Mucosa of rectum (tissue), 2 donors: Measurements from ENCODE around the gene FNBP1.

Experiments used
- H3K27ac ChIP-seq, 2 donors: one replicate each; pipeline ENCODE4 v1.7.0; 2013; ENCODE audit warnings: inconsistent platforms in 2 of 2, low read depth in 2 of 2, low read length in 2 of 2
- H3K27me3 ChIP-seq, 2 donors: one replicate each; pipeline ENCODE4 v1.7.0; 2013; ENCODE audit warnings: low read length in 2 of 2; ENCODE audit not compliant: control insufficient read depth in 2 of 2, insufficient read depth in 2 of 2
- H3K36me3 ChIP-seq, 2 donors: one replicate each; pipeline ENCODE4 v1.7.0; 2013; ENCODE audit warnings: low read length in 2 of 2; ENCODE audit not compliant: control insufficient read depth in 2 of 2, insufficient read depth in 2 of 2
- H3K4me1 ChIP-seq, 2 donors: one replicate each; pipeline ENCODE4 v1.7.0; 2013; ENCODE audit warnings: low read length in 2 of 2, mild to moderate bottlenecking in 1 of 2; ENCODE audit not compliant: control insufficient read depth in 2 of 2, insufficient read depth in 2 of 2
- H3K4me3 ChIP-seq, 2 donors: one replicate each; pipeline ENCODE4 v1.7.0; 2013; ENCODE audit warnings: low read length in 2 of 2
- H3K9ac ChIP-seq, 2 donors: one replicate each; pipeline ENCODE4 v1.7.0; 2013; ENCODE audit warnings: low read length in 2 of 2, low read depth in 1 of 2, mild to moderate bottlenecking in 1 of 2
- H3K9me3 ChIP-seq, 2 donors: one replicate each; pipeline ENCODE4 v1.7.0; 2013; ENCODE audit warnings: low read length in 2 of 2; ENCODE audit not compliant: control insufficient read depth in 2 of 2
- donor health status: healthy.
- donor health status: Normal muscosa, but diverticular disease.

FNBP1 gene

GRCh38 chr9:130062750-130063149 is 19.8 kb upstream of the FNBP1 start:
- H3K36me3 ChIP-seq: peaks cover 0 to 5% of the 10 kb centered on the region in 2 donors
- H3K27me3 ChIP-seq: no peaks in the 10 kb centered on the region
- H3K4me1 ChIP-seq: peaks cover 7 to 8% of the 10 kb centered on the region in 2 donors
- no peak overlapping the region for H3K9ac ChIP-seq
- no peak overlapping the region for H3K4me3 ChIP-seq
- no peaks in the 10 kb centered on the region for H3K9me3 ChIP-seq
- H3K27ac ChIP-seq: no peak overlapping the region

- Histone ChIP-seq H3K27me3 (no peaks in the 10 kb centered on the region), H3K36me3 (peaks cover 0 to 7% of the 10 kb centered on the region in 2 donors), H3K4me3 (no peak overlapping the region), H3K4me1 (peaks cover 7 to 8% of the 10 kb centered on the region in 2 donors), H3K9me3 (no peaks in the 10 kb centered on the region), H3K9ac (no peak overlapping the region), H3K27ac (no peak overlapping the region)
These were observed 17.3 kb upstream of the FNBP1 start for GRCh38 chr9:130060296-130060695.

DNA sequence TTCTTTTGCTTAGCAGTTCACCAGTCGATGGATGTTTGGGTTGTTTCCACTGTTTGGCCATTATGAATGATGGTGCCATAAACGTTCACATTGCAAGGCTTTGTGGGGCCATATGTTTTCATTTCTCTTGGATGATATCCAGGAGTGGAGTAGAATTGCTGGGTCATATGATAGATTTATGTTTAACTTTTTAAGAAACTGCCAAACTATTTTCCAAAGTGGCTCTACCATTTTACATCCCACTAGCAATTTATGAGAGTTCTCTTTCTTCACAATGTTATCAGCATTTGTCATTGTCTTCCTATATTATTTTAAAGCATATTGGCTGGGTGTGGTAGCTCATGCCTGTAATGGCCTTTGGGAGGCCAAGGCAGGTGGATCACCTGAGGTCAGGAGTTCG is 15.9 kb upstream of the FNBP1 start:
- H3K27ac ChIP-seq: peak overlapping the region; percentile 29 to 48
- H3K9me3 ChIP-seq: no peaks in the 10 kb centered on the region
- no peaks in the 10 kb centered on the region for H3K27me3 ChIP-seq
- H3K36me3 ChIP-seq: peaks cover 0 to 4% of the 10 kb centered on the region in 2 donors
- peaks cover 16% of the 10 kb centered on the region in 2 donors for H3K4me1 ChIP-seq
- H3K9ac ChIP-seq: no peak overlapping the region
- H3K4me3 ChIP-seq: no peak overlapping the region

DNA sequence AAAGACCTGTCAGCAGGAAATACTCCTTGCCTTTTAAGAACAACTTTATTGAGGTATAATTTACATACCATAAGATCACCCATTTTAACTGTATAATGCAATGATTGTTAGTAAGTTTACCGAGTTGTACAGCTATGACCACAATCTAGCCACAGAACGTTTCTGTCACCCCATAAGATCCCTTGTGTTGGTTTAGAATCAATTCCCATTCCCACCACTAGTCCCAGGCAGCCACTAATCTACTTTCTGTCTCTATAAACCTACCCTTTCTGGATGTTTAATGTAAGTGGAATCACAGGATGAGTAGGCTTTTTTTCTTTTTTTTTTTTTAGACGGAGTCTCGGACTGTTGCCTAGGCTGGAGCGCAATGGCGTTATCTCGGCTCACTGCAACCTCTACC is 15.2 kb upstream of the FNBP1 start:
- H3K36me3 ChIP-seq: peaks cover 0 to 4% of the 10 kb centered on the region in 2 donors
- H3K9me3 ChIP-seq: no peaks in the 10 kb centered on the region
- no peak overlapping the region for H3K4me3 ChIP-seq
- peaks cover 16% of the 10 kb centered on the region in 2 donors for H3K4me1 ChIP-seq
- no peak overlapping the region for H3K27ac ChIP-seq
- H3K27me3 ChIP-seq: no peaks in the 10 kb centered on the region
- no peak overlapping the region for H3K9ac ChIP-seq

DNA sequence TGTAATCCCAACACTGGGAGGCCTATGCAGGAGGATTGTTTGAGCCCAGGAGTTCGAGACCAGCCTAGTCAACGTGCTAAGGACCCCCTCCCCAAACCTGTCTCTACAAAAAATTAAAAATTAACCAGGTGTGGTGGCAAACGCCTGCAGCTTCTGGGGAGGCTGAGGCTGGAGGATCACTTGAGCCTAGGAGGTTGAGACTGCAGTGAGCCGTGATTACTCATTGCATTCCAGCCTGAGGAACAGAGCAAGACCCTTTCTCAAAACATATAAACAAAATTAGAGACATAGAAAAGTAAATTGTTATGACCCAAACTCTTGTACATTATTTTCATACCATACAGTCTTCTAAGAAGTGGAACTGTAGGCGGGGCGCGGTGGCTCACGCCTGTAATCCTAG is 11.8 kb upstream of the FNBP1 start:
- Histone ChIP-seq H3K4me1 (peaks cover 17 to 18% of the 10 kb centered on the region in 2 donors), H3K4me3 (peak overlapping the region; percentile 80 to 93), H3K9ac (peak overlapping the region in 1 of 2 donors; percentile 89), H3K27ac (peak overlapping the region; percentile 77 to 89), H3K9me3 (no peaks in the 10 kb centered on the region), H3K27me3 (no peaks in the 10 kb centered on the region), H3K36me3 (peaks cover 0 to 4% of the 10 kb centered on the region in 2 donors)

DNA sequence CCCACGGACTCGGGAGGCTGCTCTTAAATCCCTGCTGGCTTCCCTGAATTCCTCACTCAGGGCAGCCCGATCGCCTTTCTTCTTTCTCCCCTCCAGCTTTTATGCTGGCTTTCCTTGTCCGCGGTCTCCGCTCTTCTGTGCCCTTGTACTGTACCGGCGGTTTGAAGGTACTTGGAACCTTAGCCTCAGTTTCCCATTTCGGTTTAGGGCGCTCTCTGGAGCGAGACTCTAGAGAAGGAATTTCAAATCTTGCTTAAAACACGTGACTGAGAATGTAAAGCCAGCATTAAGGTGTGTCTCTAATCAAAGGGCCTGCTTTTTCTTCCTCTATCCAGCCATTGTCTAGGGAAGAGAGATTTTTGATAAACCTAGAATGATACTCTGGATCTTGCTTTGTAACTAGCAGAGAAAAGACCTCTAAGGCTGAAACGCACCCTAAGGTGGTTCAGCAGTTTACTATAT is 11.4 kb upstream of the FNBP1 start:
- no peaks in the 10 kb centered on the region for H3K27me3 ChIP-seq
- peak overlapping the region; percentile 80 to 93 for H3K4me3 ChIP-seq
- peak overlapping the region; percentile 89 to 95 for H3K9ac ChIP-seq
- H3K36me3 ChIP-seq: peaks cover 0 to 4% of the 10 kb centered on the region in 2 donors
- peak overlapping the region; percentile 77 to 89 for H3K27ac ChIP-seq
- H3K9me3 ChIP-seq: no peaks in the 10 kb centered on the region
- peaks cover 17 to 18% of the 10 kb centered on the region in 2 donors for H3K4me1 ChIP-seq

- H3K4me1 ChIP-seq: peaks cover 17 to 18% of the 10 kb centered on the region in 2 donors
- no peaks in the 10 kb centered on the region for H3K9me3 ChIP-seq
- H3K27ac ChIP-seq: peak within 1 kb of the TSS; percentile 77 to 89
- H3K4me3 ChIP-seq: peak within 1 kb of the TSS; percentile 80 to 93
- peak within 1 kb of the TSS; percentile 89 to 95 for H3K9ac ChIP-seq
- H3K27me3 ChIP-seq: no peaks in the 10 kb centered on the region
- peaks cover 0 to 2% of the 10 kb centered on the region in 2 donors for H3K36me3 ChIP-seq
These were observed 10.7 kb upstream of the FNBP1 start, which contains the start of gene GPR107 for GRCh38 chr9:130053504-130054324. Gene GPR107 (plus strand): TSS chr9:130053906. CDS start chr9:130053933, 27 bp downstream.

- H3K4me1 ChIP-seq: peaks cover 12 to 13% of the 10 kb centered on the region in 2 donors
These were observed 10.1 kb upstream of the FNBP1 start for GRCh38 chr9:130053109-130053503.

GRCh38 chr9:130051855-130052254 is 8.9 kb upstream of the FNBP1 start:
- Histone ChIP-seq H3K4me1 (peaks cover 11 to 13% of the 10 kb centered on the region in 2 donors), H3K27ac (no peak overlapping the region), H3K9me3 (no peaks in the 10 kb centered on the region), H3K27me3 (no peaks in the 10 kb centered on the region), H3K4me3 (no peak overlapping the region), H3K36me3 (peaks cover 0 to under 1% of the 10 kb centered on the region in 2 donors), H3K9ac (no peak overlapping the region)

More at GRCh38 chr9:130053109-130053503, 10.1 kb upstream of the FNBP1 start:
- Histone ChIP-seq H3K27me3 (no peaks in the 10 kb centered on the region), H3K9ac (peak overlapping the region; percentile 89 to 95), H3K4me3 (peak overlapping the region; percentile 80 to 93), H3K27ac (peak overlapping the region; percentile 77 to 89), H3K36me3 (peaks cover 0 to 2% of the 10 kb centered on the region in 2 donors), H3K9me3 (no peaks in the 10 kb centered on the region)

DNA sequence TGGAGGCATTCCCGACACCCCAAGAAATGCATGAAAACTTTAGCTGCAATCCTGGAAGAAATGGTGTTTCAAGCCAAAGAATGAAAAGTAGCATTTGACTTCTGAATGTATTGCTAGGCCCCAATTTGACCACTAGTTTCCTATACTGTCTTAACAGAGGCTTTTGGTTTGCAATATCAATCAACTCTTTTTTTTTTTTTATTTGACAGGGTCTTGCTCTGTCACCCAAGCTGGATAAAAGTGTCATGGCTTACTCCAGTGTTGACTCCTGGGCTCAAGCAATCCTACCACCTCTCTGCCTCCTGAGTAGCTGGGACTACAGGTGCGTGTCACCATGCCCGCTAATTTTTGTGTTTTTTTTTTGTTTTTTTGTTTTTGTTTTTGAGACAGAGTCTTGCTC is 7.5 kb upstream of the FNBP1 start:
- Histone ChIP-seq H3K4me3 (no peak overlapping the region), H3K4me1 (peaks cover 14 to 16% of the 10 kb centered on the region in 2 donors), H3K9me3 (no peaks in the 10 kb centered on the region), H3K36me3 (no peaks in the 10 kb centered on the region), H3K27ac (no peak overlapping the region), H3K27me3 (no peaks in the 10 kb centered on the region), H3K9ac (no peak overlapping the region)
